Upper lobe of left lung (tissue), 6 donors: ENCODE measurements around the gene CDK6. TPM values are rescaled to one million over a fixed set of nuclear protein-coding genes. Genes with fewer than 3 reads are reported as not detected.

Source experiments
- ATAC-seq, 2 donors: fragments of 200-7000 bp; cut with Tn5 transposase; one replicate each; pipeline ENCODE4 v1.9.1; 2022; ENCODE audit warnings: mild to moderate bottlenecking in 2 of 2, moderate library complexity in 2 of 2; ENCODE audit not compliant: low FRiP score in 2 of 2
- DNase-seq, 2 donors: peaks; one replicate each; pipeline ENCODE4 v3.0.0-alpha.2; 2019 to 2020
- H3K27ac ChIP-seq, 4 donors: fragments of 200-600 bp; sonication (generic); one replicate each; pipeline ENCODE4 v1.5.1; 2016 to 2019
- H3K27me3 ChIP-seq, 4 donors: fragments of 200-600 bp; sonication (generic); one replicate each; pipeline ENCODE4 v1.5.1; 2017 to 2019
- H3K36me3 ChIP-seq, 4 donors: fragments of 200-600 bp; sonication (generic); one replicate each; pipeline ENCODE4 v1.5.1; 2016 to 2019
- H3K4me1 ChIP-seq, 4 donors: fragments of 200-600 bp; sonication (generic); one replicate each; pipeline ENCODE4 v1.5.1; 2018 to 2019
- H3K4me3 ChIP-seq, 4 donors: fragments of 200-600 bp; sonication (generic); one replicate each; pipeline ENCODE4 v1.5.1; 2017 to 2019; ENCODE audit warnings: mild to moderate bottlenecking in 2 of 4, moderate library complexity in 1 of 4
- H3K9me3 ChIP-seq, 4 donors: fragments of 200-600 bp; sonication (generic); one replicate each; pipeline ENCODE4 v1.5.1; 2018 to 2019
- CTCF ChIP-seq, 6 experiments: fragments of 450-650 bp in 4 of 6; fragments of 200-600 bp in 2 of 6; sonication (generic) in 2 of 6; IDR thresholded peaks; one replicate each; pipeline ENCODE4 v1.5.1; 2016 to 2019; ENCODE audit warnings: antibody characterized with exemption in 6 of 6
- EP300 ChIP-seq, 4 donors: sonication (generic); formaldehyde crosslinking; IDR thresholded peaks; one replicate each; pipeline ENCODE4 v1.5.1; 2017; ENCODE audit warnings: antibody characterized with exemption in 4 of 4, control low read depth in 2 of 4
- POLR2A ChIP-seq, 4 donors: fragments of 450-650 bp; IDR thresholded peaks; one replicate each; pipeline ENCODE4 v1.5.1; 2016 to 2017; ENCODE audit warnings: antibody characterized with exemption in 4 of 4, mild to moderate bottlenecking in 2 of 4
- POLR2AphosphoS5 ChIP-seq, 2 donors: sonication (generic); formaldehyde crosslinking; IDR thresholded peaks; one replicate each; pipeline ENCODE4 v1.5.1; 2017; ENCODE audit warnings: antibody characterized with exemption in 2 of 2
- WGBS, 2 donors: methylation state at CpG; one replicate each; pipeline ENCODE4 v1.1.5; 2017 to 2018; 5-methylcytosine and 5-hydroxymethylcytosine counted together
- total RNA-seq, 6 donors: library from RNA; depleted of rRNA in 4 of 6; stranded (reverse); fragments of >200 nt in 4 of 6; gene quantifications; one replicate each; pipeline versions ENCODE4 v1.1.0 to v1.2.1, GENCODE V29; 2016 to 2021
- donor health status: DM: no; HTN: no; CAD: no; lungs with moderate emphysema.
- donor health status: DM: no; HTN: yes; CAD: no; lungs with severe emphysema.

CDK6 gene
- total RNA-seq, 6 donors from 2014 or later: 15.7 to 26.9 (median 19.9) TPM

DNA sequence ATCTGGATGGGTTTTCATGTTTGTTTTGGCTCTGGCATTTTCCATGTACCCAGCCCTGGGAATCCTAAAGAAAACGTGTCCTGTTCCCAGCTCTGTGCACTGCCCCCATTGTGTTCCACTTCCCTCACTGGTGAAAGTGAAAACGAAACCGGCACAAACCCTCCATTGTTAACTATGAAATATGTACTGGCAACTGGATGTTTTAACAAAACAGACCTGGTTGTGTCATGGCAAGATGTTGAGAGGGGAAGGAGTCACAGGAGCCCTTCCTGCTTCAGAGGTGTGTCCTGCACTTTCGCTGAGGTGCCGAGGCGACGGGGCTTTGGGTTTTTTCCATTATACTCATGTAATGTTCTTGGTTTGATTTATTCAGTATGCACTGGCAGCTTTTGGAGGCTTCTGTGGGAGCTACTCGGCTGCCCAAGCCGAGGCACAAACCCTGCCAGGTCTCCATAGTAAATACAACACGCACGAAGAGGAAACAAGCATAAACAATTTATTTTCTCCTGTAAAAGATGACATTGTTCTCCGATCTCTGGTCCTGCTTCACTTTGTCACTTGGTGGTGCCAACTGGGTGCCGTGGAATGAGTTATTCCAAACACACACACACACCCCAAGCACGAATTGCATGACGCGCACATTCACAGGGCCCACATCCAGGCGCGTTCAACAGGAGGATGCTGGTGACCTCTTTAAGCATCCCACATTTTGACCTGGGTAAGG lies 118.2 kb downstream of the CDK6 start:
- Histone ChIP-seq H3K4me3 (peak overlapping the region in 3 of 4 donors; percentile 38 to 51 (median 48)), H3K27me3 (no peaks in the 10 kb centered on the region), H3K27ac (peak overlapping the region; percentile 80 to 89 (median 86)), H3K9me3 (no peaks in the 10 kb centered on the region), H3K36me3 (no peaks in the 10 kb centered on the region), H3K4me1 (peaks cover 7 to 14% (median 10%) of the 10 kb centered on the region in 4 donors)
- WGBS, 2 donors: 34 to 45% methylated on average over 18 of the region's 18 CpGs
- ATAC-seq (peak; percentile 85 to 86), DNase-seq (peak in 1 of 2 donors; percentile 44)
- TF ChIP-seq POLR2A (IDR thresholded peaks at IDR 0.05): peak in 1 of 4 donors; percentile 40
- peak in 1 of 4 donors; percentile 3 for TF ChIP-seq EP300 (IDR thresholded peaks at IDR 0.05)
- TF ChIP-seq POLR2AphosphoS5 (IDR thresholded peaks at IDR 0.05): peak; percentile 30 to 63
- TF ChIP-seq CTCF (IDR thresholded peaks at IDR 0.05): no peak

DNA sequence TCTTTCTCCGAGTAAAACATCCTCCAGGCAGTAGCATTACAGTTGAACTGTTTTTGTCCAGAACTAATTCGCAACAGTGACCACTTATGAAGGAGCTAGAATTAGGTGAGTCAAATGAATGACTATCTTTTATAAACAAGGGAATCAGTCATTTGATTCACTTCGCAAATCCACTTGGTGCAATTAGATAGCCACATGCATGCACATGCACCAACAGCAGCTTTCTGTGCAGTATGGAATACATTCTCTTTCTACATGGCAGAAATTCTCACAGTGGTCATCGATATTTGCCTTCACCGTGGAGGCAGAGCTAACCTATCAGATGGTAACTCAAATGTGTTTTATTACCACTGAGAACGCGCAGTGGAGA lies 118.8 kb downstream of the CDK6 start:
- peak overlapping the region in 3 of 4 donors; percentile 38 to 51 (median 48) for H3K4me3 ChIP-seq
- H3K4me1 ChIP-seq: peaks cover 7 to 9% (median 8%) of the 10 kb centered on the region in 4 donors
- no peaks in the 10 kb centered on the region for H3K36me3 ChIP-seq
- TF ChIP-seq CTCF (IDR thresholded peaks at IDR 0.05) (no peak), POLR2A (IDR thresholded peaks at IDR 0.05) (no peak), POLR2AphosphoS5 (IDR thresholded peaks at IDR 0.05) (no peak), EP300 (IDR thresholded peaks at IDR 0.05) (no peak)
- no peak for DNase-seq
- H3K27me3 ChIP-seq: no peaks in the 10 kb centered on the region
- H3K27ac ChIP-seq: peak overlapping the region; percentile 80 to 89 (median 86)
- peak; percentile 21 to 26 for ATAC-seq
- WGBS, 2 donors: 52 to 59% methylated on average over 7 of the region's 7 CpGs
- H3K9me3 ChIP-seq: no peaks in the 10 kb centered on the region

- Histone ChIP-seq H3K27ac (peak overlapping the region in 3 of 4 donors; percentile 80 to 89 (median 86)), H3K4me1 (peaks cover 7 to 8% (median 7%) of the 10 kb centered on the region in 4 donors), H3K4me3 (peak overlapping the region in 1 of 4 donors; percentile 48), H3K9me3 (no peaks in the 10 kb centered on the region), H3K36me3 (no peaks in the 10 kb centered on the region), H3K27me3 (no peaks in the 10 kb centered on the region)
- DNase-seq (no peak), ATAC-seq (no peak)
- TF ChIP-seq POLR2A (IDR thresholded peaks at IDR 0.05) (no peak), CTCF (IDR thresholded peaks at IDR 0.05) (no peak), EP300 (IDR thresholded peaks at IDR 0.05) (no peak), POLR2AphosphoS5 (IDR thresholded peaks at IDR 0.05) (no peak)
- WGBS, 2 donors: 90 to 94% methylated on average over 4 of the region's 4 CpGs
These were observed 119.4 kb downstream of the CDK6 start for GRCh38 chr7:92716825-92717580.

GRCh38 chr7:92715963-92716362 lies 120.4 kb downstream of the CDK6 start:
- TF ChIP-seq POLR2AphosphoS5 (IDR thresholded peaks at IDR 0.05): no peak
- no peak for TF ChIP-seq CTCF (IDR thresholded peaks at IDR 0.05)
- no peak for TF ChIP-seq EP300 (IDR thresholded peaks at IDR 0.05)
- TF ChIP-seq POLR2A (IDR thresholded peaks at IDR 0.05): no peak
- WGBS, 2 donors: 86 to 94% methylated on average over 2 of the region's 2 CpGs
- Histone ChIP-seq H3K4me1 (peaks cover 7 to 8% (median 7%) of the 10 kb centered on the region in 4 donors), H3K4me3 (no peak overlapping the region), H3K9me3 (no peaks in the 10 kb centered on the region), H3K27ac (no peak overlapping the region), H3K36me3 (no peaks in the 10 kb centered on the region), H3K27me3 (no peaks in the 10 kb centered on the region)
- ATAC-seq: no peak
- DNase-seq: no peak
